Hematopoietic multipotent progenitor cell treated with erythropoietin and hydrocortisone succinate and interleukin-3 and kit ligand, for 4 days (in vitro differentiated cells): ENCODE results near the gene PRSS16.

ENCODE experiments used
- DNase-seq: peaks from one replicate; pipeline ENCODE4 v3.0.0-alpha.2; 2015

Gene PRSS16

DNA sequence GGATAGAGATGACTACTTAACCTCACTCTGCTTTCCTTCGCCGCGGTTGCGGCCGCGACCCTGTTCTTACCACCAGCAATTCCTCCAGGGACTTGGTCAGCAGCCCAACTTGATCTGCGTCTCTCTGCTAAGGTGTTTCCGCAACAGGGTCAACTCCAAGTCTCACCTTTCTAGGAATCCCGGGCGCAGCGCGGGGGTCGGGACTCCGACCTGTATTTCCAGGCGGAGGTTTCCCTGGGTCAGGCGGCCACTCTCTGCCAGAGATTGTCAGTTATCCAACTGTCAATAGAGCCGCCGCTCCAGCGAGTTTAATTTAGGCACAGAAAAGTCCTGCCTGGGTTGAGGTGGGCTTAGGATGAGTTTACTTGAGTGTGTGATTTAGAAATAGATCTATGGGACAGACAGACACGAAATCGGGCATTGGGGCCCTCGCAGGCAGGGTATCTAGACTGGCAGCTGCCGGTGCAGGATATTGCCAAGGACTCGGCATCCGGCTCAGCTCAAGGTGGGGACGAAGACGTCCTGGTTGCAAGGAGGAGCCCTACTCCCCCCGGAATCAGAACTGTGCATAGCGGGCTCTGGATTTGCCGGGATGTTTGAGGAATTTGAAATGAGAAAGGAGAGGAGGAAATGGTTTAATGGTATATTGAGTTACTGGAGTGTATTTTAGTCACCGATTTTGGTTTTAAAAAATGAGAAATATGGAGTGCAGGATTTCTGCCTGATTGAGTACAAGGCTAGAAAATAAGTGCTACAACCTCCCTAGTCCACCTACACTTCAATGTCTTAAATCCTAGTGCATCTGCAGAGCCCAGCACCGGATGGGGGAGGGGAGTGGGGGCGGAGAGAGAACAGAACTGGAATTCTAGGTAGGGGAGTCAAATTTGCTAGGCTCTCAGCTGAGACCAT lies 40.9 kb downstream of the PRSS16 start:
- no peak for DNase-seq

DNA sequence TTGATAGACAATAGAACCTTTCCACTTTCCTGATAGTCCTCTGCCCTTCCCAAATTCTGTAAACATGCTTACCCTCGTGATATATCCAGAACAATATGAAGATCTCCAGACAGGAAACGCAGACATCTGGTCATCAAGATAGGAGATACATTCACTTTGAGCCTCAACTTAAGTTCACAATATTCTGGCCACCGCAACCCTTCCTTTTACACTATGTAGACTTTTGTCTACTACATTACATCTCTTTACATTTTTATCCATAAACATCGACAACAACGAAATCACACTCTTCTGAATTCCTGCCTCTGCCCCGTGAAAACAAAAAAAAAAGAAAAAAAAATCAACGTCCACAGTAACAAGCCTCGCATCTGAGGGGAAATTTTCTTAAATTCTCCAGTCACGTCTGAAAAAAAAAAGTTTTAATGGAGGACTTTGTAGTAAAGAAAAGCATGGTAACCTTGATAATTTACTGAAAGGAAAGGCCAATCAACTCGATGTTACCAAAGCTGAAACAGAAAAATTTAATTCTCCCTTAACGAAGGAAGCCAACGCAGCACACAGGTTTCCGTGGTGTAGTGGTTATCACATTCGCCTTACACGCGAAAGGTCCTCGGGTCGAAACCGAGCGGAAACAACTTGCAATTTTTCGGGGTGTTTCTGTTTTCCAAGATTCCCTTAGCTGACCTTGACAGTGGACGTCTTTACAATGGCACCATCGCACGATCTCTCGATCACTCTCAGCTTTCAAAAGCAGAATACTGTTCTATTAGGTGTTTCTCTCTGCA lies 42.8 kb downstream of the PRSS16 start:
- peak; percentile 51 for DNase-seq

DNA sequence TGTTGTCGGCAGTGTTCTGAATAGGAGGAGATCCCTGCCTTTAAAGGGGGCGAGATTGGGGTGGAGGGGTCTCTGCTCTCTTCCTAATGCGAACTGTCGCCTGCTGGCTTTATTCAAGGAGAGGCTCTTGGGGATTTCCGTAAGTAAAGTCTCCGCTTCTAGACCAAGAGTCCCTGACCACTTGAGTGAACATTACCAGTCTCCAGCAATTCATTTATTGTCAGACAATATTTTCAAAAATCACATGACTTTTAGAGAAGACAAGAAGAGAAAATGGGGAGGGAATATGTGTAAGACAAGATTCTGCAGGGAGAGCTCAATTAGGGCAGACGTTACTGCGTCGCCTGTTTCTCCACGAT lies 43.3 kb downstream of the PRSS16 start:
- no peak for DNase-seq

DNA sequence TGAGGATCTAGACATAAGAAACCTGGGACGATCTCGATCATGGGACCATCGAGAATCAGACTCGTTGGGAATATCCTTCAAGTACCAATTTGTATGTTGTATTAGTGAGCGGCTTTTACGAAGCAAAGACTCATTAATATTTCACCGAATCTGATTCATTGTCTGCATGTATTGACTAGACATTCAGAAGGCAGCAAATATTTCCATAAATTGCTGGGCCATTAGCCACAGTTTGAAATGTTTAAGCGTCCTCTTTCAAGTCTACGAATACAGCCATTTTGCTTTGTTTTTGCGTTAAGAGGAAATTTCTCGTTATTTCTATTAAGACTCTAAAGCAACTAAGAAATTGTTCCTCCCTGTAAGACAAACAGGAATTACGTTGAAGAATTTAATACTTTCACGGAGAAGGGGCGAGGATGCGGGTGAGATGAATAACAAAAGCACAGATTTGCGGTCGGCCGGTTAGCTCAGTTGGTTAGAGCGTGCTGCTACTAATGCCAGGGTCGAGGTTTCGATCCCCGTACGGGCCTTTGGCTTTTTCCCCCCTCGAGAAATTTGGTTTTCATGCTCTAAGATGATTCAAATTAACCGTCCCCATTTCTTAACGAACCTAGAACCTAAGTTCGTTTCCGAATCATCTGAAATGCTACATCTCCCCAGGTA lies 46.1 kb downstream of the PRSS16 start:
- no peak for DNase-seq

DNA sequence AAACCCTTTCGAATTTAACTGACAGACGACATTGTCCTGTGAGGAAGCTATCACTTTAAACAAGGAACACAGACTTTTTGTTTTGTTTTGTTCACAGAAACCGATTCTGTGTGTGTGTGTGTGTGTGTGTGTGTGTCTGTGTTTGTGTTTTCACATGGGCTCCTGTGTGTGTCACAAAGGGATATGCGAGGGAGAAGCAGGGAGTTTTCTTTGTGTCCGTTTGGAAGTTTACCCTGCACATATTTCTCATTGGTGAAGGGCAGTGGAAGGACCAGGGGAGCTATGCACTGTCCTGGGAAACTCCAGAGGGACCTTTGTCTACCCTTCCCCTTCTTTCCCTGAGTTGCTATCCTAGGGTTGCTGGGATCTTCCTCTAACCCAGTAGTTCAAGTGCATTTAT lies 46.9 kb downstream of the PRSS16 start:
- no peak for DNase-seq

DNA sequence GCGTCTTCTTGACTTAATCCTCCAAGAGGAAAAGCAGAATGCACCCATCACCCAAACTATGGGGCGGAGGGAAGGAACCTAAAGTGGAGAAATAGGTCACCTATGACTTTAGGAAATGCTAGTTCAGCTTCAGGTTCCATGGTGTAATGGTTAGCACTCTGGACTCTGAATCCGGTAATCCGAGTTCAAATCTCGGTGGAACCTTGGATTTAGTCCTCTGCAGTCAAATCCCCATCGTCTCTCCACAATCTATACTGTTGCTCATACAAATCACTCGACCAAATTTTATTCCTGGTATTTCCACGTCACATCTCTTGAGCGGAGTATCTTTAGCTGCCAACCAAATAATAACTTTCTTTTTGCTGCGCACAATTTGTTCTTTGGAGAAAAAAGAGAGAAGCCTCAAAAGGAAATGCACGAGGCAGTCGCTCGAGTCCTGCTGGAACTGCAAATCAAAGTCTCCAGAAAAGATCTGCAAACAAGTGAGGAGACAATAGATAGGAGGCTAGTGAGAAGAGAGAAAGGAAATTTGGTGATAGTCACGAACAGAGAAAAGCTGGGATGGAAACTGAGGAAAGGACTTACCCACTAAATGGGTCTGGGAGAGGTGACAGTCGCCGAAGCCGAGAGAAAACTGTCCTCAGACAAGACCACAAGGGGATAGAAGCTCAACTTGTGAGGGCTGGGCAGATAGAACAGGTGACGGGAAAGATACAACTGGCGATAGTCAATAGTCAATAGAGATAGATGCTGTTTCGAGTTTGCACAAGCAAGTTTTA lies 48.0 kb downstream of the PRSS16 start:
- peak; percentile 52 for DNase-seq

DNA sequence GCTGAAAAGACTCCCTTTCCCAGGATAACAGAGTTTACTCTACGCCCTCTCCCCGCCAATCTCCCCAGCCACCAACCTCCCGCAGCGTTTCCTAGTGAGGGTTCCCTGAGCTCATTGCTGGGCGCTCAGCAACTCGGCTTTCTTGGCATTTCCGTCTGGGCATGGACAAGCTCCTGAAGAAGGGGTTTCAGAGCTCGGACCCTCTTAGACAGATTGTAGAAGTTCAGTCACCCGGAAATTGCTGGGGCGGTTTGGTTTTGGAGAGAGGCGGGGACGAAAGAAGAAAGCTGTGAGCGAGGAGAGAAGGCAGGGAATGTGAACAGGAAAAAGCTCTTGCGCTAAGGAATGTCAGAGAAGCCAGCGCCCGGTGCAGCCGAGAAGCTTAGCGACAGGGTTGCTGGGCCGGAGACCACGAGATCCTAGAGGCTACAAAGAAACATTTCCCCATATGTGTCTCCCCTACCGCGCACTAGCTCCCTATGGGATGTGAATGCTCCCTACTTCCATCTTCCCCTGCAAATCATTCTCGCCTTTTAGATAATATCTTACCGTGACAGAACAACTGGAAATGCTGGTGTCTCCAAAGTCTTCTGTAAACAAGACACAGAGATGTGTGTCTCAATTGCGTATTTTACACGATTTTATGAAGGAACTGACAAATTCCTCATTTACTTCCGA lies 48.7 kb downstream of the PRSS16 start:
- DNase-seq, result no peak

DNA sequence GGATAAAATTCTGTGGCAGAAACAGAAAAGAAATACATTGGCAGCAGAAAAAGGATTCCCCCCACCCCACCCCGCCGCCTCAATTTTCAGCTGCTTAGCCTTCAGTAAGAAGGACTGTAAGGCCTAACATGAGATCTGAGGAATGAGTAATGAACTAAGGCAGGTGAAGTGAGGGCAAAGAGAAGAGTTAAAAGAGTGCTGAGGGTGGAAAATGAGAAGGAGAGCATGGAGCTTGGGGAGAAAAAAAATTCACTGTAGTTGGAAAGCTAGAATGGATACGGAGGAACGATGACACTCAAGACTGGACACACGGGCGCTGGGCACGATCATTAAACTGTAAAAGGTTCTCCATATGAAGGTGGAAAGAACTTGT lies 50.0 kb downstream of the PRSS16 start:
- DNase-seq, result no peak

DNA sequence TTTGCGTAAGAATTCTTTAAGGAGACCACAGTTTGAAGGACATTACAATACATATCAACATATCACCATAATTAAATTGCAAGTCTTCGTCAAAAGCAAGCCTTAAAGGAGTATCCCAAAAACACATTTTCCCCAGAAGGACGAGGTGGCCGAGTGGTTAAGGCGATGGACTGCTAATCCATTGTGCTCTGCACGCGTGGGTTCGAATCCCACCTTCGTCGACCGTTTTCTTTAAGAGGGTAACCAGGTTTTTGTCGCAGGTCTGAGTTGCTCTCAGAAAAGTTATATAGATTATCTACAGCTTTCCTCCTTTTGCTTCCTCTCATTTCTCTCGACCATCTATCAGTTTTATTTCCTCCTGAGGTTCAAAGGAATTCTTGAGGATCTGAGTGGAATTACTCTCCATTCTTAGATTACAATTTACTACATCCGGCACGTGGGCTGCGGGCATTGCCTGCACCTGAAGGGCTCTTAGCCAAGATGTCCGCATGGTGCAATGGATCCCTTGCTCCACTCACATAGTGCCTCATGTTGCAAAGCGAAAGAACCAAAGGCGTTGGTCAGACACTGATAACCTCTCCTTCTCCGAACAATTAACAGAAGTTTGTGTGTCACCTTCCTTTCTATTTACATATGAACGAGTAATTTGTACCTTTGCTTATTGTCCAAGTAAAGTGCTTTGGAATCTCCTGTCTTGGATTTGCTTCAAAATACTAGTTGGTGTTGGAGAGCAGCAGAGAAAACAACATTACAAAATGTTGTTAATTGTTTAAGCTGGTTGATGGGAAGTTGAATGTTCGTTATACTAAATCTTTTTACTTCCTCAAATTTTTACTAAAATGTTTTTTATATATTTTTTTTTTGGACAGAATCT lies 50.6 kb downstream of the PRSS16 start:
- DNase-seq, result peak; percentile 67

DNA sequence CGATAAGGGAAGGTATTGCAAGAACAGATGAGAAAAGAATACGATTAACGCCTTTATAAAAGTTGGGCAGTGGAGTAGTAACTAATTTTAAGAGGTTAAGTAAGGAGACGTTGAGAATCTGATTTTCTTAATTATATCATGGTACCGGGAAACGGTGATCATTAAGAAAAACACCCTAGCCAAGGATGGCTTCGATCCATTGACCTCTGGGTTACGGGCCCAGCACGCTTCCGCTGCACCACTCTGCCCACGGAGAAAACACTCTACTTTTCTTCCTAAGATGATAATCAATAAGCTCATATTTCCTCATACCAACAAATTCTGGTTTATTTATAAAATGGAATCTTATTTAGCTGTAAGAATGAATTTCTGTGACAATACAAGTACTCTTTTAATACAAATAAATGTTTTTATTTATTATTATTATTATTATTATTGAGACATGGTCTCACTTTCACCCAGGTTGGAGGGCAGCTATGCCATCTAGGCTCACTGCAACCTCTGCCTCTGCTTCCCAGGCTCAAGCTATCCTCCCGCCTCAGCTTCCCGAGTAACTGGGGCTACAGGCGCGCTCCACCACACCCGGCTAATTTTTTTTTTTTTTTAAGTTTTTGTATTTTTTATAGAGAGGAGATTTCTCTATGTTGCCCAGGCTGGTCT lies 56.2 kb downstream of the PRSS16 start:
- no peak for DNase-seq
